IPS-18a (cell line): ENCODE measurements around the gene CHDH.
A peak's percentile ranks its signal among the peaks of the same experiment; 100 is the strongest.

Experiments used
- H3K27ac ChIP-seq: one replicate; pipeline ENCODE4 v1.5.1; 2013; ENCODE audit warnings: low read length
- H3K27me3 ChIP-seq: one replicate; pipeline ENCODE4 v1.6.1; 2013; ENCODE audit warnings: mild to moderate bottlenecking, low read length; ENCODE audit not compliant: control insufficient read depth, insufficient read depth
- H3K36me3 ChIP-seq: one replicate; pipeline ENCODE4 v1.6.1; 2013; ENCODE audit warnings: low read depth, low read length; ENCODE audit not compliant: control insufficient read depth
- H3K4me1 ChIP-seq: one replicate; pipeline ENCODE4 v1.6.1; 2013; ENCODE audit warnings: low read depth, low read length; ENCODE audit not compliant: control insufficient read depth
- H3K4me3 ChIP-seq: one replicate; pipeline ENCODE4 v1.5.1; 2013; ENCODE audit warnings: low read length
- H3K9ac ChIP-seq: one replicate; pipeline ENCODE4 v1.6.1; 2013; ENCODE audit warnings: mild to moderate bottlenecking, low read length, moderate library complexity
- H3K9me3 ChIP-seq: one replicate; pipeline ENCODE4 v1.6.1; 2013; ENCODE audit warnings: low read depth, low read length; ENCODE audit not compliant: control insufficient read depth

Gene CHDH

DNA sequence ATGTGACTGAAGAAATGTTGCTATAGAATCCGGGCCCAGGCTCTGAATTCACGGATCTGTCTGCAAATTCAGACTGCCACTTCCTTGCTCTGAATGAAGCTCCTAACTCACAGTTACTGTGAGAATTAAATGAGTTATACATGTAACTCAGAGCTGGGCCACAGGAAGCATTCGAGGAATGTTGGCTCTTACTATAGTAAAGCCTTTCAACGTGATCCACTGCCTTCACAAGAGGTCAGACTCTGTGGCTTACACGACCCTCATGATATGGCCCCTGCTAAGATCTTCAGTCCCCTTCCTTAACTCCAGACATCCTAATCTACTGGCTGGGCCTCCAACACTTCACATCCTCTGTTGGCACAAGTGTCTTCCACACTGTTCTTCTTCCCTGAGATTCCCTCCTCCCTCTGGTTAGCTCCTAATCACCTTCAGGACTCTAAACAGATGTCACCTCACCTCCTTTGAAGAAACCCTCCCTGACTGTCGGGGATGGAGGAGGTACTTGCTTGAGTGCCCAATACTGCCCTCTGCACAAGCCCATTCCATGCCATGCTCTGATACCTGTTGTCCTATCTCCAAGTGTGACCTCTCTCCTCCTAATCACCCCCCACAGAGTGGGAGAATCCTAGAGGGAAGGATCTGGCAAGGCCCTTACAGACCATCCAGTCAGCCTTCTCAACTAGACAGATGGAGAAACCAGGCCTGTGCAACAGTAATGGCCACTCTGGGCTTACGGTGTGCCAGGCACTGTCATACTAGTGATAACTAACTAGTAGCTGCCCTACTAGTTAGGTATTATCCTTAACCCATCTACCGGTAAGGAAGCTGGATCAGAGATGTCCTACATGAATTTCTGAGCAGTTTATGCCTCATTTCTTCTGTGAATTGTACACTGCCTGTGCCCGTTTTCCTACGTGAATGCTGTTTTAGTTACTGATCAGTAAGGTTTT lies 34.5 kb upstream of the CHDH start:
- H3K4me3 ChIP-seq, result peak overlapping the region; percentile 96
- peaks cover 7% of the 10 kb centered on the region for H3K4me1 ChIP-seq
- H3K9ac ChIP-seq, result peak overlapping the region; percentile 89
- no peak overlapping the region for H3K27ac ChIP-seq
- H3K9me3 ChIP-seq, result no peaks in the 10 kb centered on the region
- no peaks in the 10 kb centered on the region for H3K27me3 ChIP-seq
- H3K36me3 ChIP-seq, result peaks cover 54% of the 10 kb centered on the region

DNA sequence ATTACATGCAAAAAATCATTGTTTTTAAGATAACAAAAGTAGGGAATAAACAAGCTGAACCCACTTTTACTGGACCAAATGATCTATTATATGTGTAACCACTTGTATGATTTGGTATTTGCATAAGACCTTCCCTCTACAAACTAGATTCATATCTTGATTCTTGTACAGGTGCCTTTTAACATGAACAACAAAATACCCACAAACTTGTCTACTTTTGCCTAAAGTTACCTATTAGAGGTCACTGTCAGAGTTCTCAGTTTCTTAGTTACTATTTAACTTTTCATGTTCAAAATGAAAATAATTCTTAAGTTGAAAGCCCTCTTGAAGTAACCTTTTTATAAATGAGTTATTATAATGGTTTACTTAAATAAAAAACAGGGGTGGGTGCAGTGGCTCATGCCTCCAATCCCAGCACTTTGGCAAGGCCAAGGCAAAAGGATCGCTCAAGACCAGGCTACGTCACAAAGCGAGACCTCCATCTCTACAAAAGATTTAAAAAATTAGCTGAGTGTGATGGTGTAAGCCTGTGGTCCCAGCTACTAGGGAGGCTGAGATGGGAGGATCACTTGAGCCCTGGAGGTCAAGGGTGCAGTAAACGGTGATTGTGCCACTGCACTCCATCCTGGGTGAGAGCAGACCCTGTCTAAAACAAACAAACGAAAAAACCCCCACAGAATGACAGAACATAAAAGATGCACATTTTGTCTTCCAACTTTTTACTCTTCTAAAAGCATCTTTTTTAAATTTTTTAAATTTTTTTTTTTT lies 19.7 kb upstream of the CHDH start:
- H3K27me3 ChIP-seq, result no peaks in the 10 kb centered on the region
- no peak overlapping the region for H3K4me3 ChIP-seq
- no peak overlapping the region for H3K27ac ChIP-seq
- no peaks in the 10 kb centered on the region for H3K4me1 ChIP-seq
- H3K9ac ChIP-seq, result no peak overlapping the region
- no peaks in the 10 kb centered on the region for H3K9me3 ChIP-seq
- H3K36me3 ChIP-seq, result peaks cover 79% of the 10 kb centered on the region

DNA sequence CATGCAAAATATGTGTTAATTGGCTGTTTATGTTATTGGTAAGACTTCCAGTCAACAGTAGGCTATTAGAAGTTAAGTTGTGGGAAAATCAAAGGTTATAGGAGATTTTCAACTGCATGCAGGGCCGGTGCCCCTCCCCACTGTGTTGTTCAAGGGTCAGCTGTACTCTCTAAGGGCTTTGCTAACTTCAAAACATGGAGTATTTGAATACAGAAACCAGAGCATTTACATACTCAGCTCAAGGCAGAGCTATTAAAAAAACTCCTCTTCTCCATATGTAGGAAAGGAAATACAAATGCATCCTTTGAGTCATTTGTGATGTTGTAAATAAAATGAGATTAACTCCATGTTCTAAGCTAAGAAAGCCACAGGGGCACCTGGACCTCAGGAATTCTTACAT lies 16.9 kb upstream of the CHDH start:
- Histone ChIP-seq H3K4me1 (no peaks in the 10 kb centered on the region), H3K27ac (no peak overlapping the region), H3K4me3 (no peak overlapping the region), H3K36me3 (peaks cover 70% of the 10 kb centered on the region), H3K27me3 (no peaks in the 10 kb centered on the region), H3K9me3 (no peaks in the 10 kb centered on the region), H3K9ac (no peak overlapping the region)

DNA sequence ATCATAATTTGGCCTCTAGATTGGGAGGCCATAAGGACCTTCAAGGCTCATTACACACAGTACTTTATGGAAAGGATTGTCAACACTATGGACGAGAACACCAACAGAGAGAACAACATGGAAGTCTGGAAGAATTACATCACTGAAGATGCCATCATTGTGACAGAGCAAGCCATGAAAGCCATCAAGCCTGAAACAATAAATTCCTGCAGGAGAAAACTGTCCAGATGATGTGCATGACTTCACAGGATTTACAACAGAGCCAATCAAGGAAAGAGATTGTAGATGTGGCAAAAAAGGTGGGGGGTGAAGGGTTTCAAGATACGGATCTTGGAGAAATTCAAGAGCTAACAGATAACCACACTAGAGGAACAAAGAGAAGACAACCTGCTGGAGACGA lies 16.0 kb upstream of the CHDH start:
- Histone ChIP-seq H3K9me3 (no peaks in the 10 kb centered on the region), H3K4me1 (no peaks in the 10 kb centered on the region), H3K4me3 (no peak overlapping the region), H3K27me3 (no peaks in the 10 kb centered on the region), H3K9ac (no peak overlapping the region), H3K27ac (no peak overlapping the region), H3K36me3 (peaks cover 61% of the 10 kb centered on the region)

DNA sequence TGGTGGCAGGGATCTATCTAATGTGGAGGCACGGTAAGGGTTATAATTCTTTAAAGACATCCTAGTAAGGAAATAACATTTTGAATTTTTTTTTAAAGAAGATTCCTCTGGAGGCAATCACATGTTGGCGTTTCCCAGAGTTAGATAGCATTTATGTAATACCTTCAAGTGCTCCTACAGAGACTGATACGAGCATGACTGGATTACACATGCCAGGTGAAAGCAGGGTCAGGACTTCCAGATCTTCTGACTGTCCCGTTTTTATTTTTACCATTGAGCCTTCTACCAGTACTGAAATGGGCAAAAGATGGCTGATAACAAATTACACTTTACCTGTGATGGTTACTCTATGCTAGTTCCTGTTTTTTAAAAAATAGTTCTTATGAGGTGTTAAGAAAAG lies 14.0 kb upstream of the CHDH start:
- H3K36me3 ChIP-seq, result peaks cover 45% of the 10 kb centered on the region
- no peaks in the 10 kb centered on the region for H3K4me1 ChIP-seq
- H3K9me3 ChIP-seq, result no peaks in the 10 kb centered on the region
- no peak overlapping the region for H3K9ac ChIP-seq
- H3K27ac ChIP-seq, result no peak overlapping the region
- H3K27me3 ChIP-seq, result no peaks in the 10 kb centered on the region
- H3K4me3 ChIP-seq, result no peak overlapping the region

DNA sequence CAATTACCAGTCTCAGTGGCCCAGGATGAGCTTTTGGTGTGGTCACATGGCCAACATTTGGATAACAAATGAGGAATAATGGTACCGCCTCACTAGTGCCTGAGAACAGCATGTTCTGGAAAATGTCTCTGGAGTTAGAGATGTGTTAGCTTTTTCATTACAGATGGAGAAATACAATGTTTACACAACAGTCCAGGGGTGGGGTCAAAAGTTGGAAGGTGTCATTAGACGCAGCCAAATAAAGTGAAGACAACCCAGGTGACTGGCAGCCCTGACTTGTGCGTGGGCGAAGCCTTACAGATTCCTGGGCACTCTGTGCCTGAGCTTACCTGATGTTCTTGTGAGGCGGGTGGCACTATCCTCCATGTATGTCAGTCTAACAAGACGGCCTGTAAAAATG lies 13.0 kb upstream of the CHDH start:
- peaks cover 36% of the 10 kb centered on the region for H3K36me3 ChIP-seq
- no peak overlapping the region for H3K27ac ChIP-seq
- no peak overlapping the region for H3K9ac ChIP-seq
- no peaks in the 10 kb centered on the region for H3K9me3 ChIP-seq
- no peaks in the 10 kb centered on the region for H3K27me3 ChIP-seq
- H3K4me3 ChIP-seq, result no peak overlapping the region
- no peaks in the 10 kb centered on the region for H3K4me1 ChIP-seq

DNA sequence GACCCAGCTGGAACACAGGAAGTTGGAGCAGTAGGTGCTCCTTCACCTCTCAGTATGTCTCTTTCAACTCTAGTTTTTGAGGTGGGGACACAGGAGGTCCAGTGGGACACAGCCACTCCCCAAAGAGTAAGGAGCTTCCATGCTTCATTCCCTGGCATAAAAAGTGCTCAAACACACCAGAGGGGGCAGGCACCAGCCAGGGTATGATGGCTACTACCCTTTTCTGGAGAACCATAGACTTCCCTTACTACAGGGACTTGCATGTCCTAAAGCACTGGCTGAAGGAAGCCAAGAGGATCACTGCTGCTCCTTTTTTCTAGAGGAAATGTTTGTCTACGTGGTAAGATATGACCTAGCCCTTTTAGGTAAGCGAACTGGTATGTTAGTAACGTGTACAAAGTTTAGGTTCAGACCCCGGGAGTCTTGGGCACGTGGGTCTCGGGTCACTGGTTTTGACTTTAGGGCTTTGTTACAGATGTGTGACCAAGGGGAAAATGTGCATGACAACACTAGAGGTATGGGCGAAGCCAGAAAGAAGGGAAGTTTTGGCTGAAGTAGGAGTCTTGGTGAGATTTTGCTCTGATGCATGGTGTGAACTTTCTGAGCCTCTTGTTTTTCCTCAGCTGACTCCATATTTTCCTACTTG lies 12.0 kb upstream of the CHDH start:
- Histone ChIP-seq H3K36me3 (peaks cover 37% of the 10 kb centered on the region), H3K4me1 (no peaks in the 10 kb centered on the region), H3K27me3 (no peaks in the 10 kb centered on the region), H3K9me3 (no peaks in the 10 kb centered on the region), H3K4me3 (no peak overlapping the region), H3K9ac (no peak overlapping the region), H3K27ac (no peak overlapping the region)

DNA sequence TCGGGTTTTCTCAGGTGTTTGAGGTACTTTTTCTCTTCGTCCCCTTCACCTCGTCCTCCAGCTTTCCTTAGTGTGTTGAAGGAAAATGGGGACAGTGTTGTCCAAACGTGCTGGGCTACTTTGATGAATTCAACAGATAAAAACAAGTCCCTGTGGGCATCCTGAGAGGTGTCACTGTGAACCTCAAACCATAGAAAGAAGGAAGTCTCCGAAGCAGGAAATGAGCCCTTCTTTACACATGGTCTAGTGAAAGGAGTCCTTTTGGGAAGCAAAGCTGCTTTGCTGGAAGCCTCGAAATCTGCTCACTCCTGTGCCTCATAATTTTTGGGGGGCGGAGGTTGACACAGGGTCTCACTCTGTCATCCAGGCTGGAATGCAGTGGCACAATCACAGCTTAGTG lies 10.7 kb upstream of the CHDH start:
- Histone ChIP-seq H3K4me3 (no peak overlapping the region), H3K9me3 (no peaks in the 10 kb centered on the region), H3K27me3 (no peaks in the 10 kb centered on the region), H3K4me1 (no peaks in the 10 kb centered on the region), H3K27ac (no peak overlapping the region), H3K9ac (no peak overlapping the region), H3K36me3 (peaks cover 34% of the 10 kb centered on the region)

DNA sequence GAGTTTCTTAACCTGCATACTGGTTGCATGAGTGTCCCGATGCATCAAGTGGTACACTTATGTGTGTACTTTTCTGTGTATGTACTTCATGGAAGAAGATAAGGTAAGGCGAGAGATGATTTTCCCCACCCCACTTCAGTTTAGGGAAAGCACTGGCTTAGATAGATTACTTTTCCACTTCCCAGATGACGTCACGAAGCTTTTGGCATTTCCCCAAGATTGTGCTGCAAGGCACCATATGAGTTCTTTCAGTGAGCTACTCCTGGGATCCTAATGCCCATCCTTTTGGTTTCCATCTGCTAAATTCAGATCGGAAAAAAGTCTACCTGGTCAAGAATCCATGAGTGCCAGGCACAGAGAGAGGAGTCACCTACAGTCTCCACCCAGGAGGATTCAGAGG lies 4.7 kb upstream of the CHDH start:
- Histone ChIP-seq H3K27ac (no peak overlapping the region), H3K36me3 (peaks cover 14% of the 10 kb centered on the region), H3K9me3 (no peaks in the 10 kb centered on the region), H3K4me1 (peaks cover 7% of the 10 kb centered on the region), H3K9ac (no peak overlapping the region), H3K4me3 (no peak overlapping the region), H3K27me3 (peaks cover 18% of the 10 kb centered on the region)

DNA sequence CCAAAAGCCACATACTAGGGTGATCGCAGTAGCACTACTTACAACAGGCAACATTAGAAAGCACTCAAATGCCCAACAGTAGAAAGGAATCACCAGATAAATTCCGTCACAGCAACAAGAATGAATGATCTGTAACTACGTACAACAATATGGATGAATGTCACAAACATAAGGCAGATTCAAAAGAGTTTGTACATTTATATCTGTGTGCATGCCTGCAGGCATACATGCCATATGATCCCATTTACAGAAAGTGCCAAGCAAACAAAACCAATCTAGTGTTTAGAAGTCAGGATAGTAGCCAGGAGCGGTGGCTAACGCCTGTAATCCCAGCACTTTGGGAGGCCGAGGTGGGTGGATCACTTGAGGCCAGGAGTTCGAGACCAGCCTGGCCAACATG lies 3.7 kb upstream of the CHDH start:
- H3K9ac ChIP-seq, result no peak overlapping the region
- peaks cover 14% of the 10 kb centered on the region for H3K36me3 ChIP-seq
- H3K4me1 ChIP-seq, result peaks cover 13% of the 10 kb centered on the region
- no peak overlapping the region for H3K4me3 ChIP-seq
- H3K27me3 ChIP-seq, result peaks cover 18% of the 10 kb centered on the region
- H3K9me3 ChIP-seq, result no peaks in the 10 kb centered on the region
- no peak overlapping the region for H3K27ac ChIP-seq

DNA sequence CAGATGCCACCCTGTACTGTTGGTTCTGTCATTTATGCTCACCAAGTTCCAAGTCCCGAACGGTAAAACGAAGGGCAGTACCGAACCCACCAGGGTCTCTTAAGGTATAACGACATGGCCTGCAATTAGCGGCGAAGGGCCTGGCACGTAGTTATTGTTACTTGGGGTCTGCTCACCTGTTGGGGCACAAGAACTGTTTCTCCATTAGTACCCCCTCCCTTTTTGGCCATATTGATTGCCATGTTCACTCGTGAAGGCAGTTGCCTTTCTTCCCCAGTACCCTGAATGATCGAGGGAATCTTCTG lies 584 bp upstream of the CHDH start:
- H3K9ac ChIP-seq, result no peak overlapping the region
- peak overlapping the region; percentile 69 for H3K4me3 ChIP-seq
- peaks cover 18% of the 10 kb centered on the region for H3K27me3 ChIP-seq

More for the DNA sequence above, 584 bp upstream of the CHDH start:
- H3K27ac ChIP-seq, result no peak overlapping the region
- H3K36me3 ChIP-seq, result peaks cover 3% of the 10 kb centered on the region
- H3K9me3 ChIP-seq, result no peaks in the 10 kb centered on the region
- H3K4me1 ChIP-seq, result peaks cover 39% of the 10 kb centered on the region
